Measurements from ENCODE around the gene B3GNT9.

DNA sequence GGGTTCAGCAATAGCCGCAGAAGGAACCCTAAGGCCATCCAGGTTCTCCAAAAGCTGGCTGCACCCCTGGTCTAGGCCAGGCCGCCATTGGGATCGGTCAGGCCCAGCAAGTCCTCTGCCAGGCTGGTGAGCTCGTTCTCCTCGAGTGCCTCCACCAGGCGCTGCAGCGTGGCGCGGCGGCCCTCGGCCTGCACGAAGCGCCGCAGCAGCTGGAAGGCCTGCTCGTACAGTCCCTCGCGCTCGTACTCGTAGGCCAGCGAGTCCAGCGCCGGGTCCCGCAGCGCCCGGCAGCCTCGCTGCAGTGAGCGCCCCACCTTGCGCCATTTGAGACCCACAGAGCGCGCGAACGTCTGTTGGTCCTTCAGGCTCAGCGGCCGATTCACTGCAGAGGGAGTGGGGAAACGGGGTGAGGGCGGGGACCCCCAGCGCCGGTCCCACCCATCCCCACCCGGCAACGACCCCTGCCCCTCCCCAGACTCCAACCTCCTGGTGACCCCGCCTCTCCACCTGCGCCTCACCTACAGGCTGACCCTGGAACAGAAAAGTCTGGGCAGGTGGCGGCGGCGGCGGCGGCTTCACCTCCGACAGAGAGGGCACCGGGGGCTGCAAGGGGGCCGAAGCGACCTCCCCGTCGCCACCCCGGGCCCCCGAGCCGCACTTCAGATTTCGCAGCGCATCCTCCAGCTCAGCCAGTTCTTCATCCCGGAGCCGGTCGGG lies 3.9 kb upstream of the B3GNT9 start:
- TF ChIP-seq, protein P1, sequence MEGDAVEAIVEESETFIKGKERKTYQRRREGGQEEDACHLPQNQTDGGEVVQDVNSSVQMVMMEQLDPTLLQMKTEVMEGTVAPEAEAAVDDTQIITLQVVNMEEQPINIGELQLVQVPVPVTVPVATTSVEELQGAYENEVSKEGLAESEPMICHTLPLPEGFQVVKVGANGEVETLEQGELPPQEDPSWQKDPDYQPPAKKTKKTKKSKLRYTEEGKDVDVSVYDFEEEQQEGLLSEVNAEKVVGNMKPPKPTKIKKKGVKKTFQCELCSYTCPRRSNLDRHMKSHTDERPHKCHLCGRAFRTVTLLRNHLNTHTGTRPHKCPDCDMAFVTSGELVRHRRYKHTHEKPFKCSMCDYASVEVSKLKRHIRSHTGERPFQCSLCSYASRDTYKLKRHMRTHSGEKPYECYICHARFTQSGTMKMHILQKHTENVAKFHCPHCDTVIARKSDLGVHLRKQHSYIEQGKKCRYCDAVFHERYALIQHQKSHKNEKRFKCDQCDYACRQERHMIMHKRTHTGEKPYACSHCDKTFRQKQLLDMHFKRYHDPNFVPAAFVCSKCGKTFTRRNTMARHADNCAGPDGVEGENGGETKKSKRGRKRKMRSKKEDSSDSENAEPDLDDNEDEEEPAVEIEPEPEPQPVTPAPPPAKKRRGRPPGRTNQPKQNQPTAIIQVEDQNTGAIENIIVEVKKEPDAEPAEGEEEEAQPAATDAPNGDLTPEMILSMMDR (conservative IDR thresholded peaks at IDR 0.05; ENCODE audit: low read length) = no peak
- TF ChIP-seq EZH2phosphoT487 (IDR thresholded peaks at IDR 0.05; ENCODE audit: borderline replicate concordance) = no peak
